KMS-11 (cell line): ENCODE data around the gene RPUSD3.
A peak's percentile ranks its signal among the peaks of the same experiment; 100 is the strongest.
"Not testable (repeated sequence)": the region's sequence is repeated elsewhere in the genome, so short reads cannot be mapped to it uniquely, and the experiment has no call there.

Experiments used
- H2AFZ ChIP-seq: fragments of 200-600 bp; sonication (generic); 2 replicates; pipeline ENCODE4 v1.6.1; 2016; ENCODE audit warnings: antibody characterized with exemption, mixed run types, low read depth
- H3K27ac ChIP-seq: fragments of 200-600 bp; sonication (generic); 2 replicates; pipeline ENCODE4 v1.6.1; 2016; ENCODE audit warnings: mild to moderate bottlenecking, mixed run types
- H3K27me3 ChIP-seq: fragments of 200-600 bp; sonication (generic); 2 replicates; pipeline ENCODE4 v1.6.1; 2017; ENCODE audit warnings: mild to moderate bottlenecking, low read depth, mixed run types, moderate library complexity; ENCODE audit not compliant: insufficient read depth
- H3K36me3 ChIP-seq: fragments of 200-600 bp; sonication (generic); 2 replicates; pipeline ENCODE4 v1.6.1; 2017; ENCODE audit warnings: mild to moderate bottlenecking, mixed run types; ENCODE audit not compliant: insufficient read depth
- H3K4me1 ChIP-seq: fragments of 200-600 bp; sonication (generic); 2 replicates; pipeline ENCODE4 v1.6.1; 2016; ENCODE audit warnings: mild to moderate bottlenecking, low read depth, mixed run types; ENCODE audit not compliant: poor library complexity, severe bottlenecking
- H3K4me2 ChIP-seq: fragments of 200-600 bp; sonication (generic); 2 replicates; pipeline ENCODE4 v1.7.0; 2016; ENCODE audit warnings: mild to moderate bottlenecking, mixed run types
- H3K4me3 ChIP-seq: fragments of 200-600 bp; sonication (generic); IDR thresholded peaks from 2 replicates; pipeline ENCODE4 v1.6.1; 2017; ENCODE audit warnings: low read depth, low read length, mixed read lengths; ENCODE audit not compliant: insufficient read depth
- H3K79me2 ChIP-seq: fragments of 200-600 bp; sonication (generic); 2 replicates; pipeline ENCODE4 v1.6.1; 2016; ENCODE audit warnings: low read depth, mixed run types; ENCODE audit not compliant: insufficient read depth
- H3K9ac ChIP-seq: fragments of 200-600 bp; sonication (generic); 2 replicates; pipeline ENCODE4 v1.6.1; 2016; ENCODE audit warnings: mild to moderate bottlenecking, mixed run types
- H4K20me1 ChIP-seq: fragments of 200-600 bp; sonication (generic); 2 replicates; pipeline ENCODE4 v1.6.1; 2016; ENCODE audit warnings: mild to moderate bottlenecking, mixed run types; ENCODE audit not compliant: insufficient read depth
- CTCF ChIP-seq: fragments of 200-600 bp; sonication (generic); conservative IDR thresholded peaks from 2 replicates; pipeline ENCODE4 v1.6.1; 2017; ENCODE audit warnings: low read depth, mild to moderate bottlenecking, antibody characterized with exemption, low read length, moderate library complexity, mixed read lengths

The RPUSD3 gene

GRCh38 chr3:9848860-9849259, 5.1 kb upstream of the RPUSD3 start:
- not testable (repeated sequence) for H3K27me3 ChIP-seq, H3K36me3 ChIP-seq, H3K27ac ChIP-seq, H3K79me2 ChIP-seq, H3K9ac ChIP-seq, H3K4me1 ChIP-seq, H4K20me1 ChIP-seq, H3K4me3 ChIP-seq, H3K4me2 ChIP-seq, H2AFZ ChIP-seq
- 0 out of 2 replicates have a peak, but pooled peaks have one; percentile 29 for TF ChIP-seq CTCF

- not testable (repeated sequence) for H3K27ac ChIP-seq, H3K4me3 ChIP-seq, H3K4me2 ChIP-seq
These were observed 4.1 kb upstream of the RPUSD3 start for GRCh38 chr3:9847870-9848269.

GRCh38 chr3:9846931-9847488, 3.2 kb upstream of the RPUSD3 start:
- H3K36me3 ChIP-seq = no peaks in the 10 kb centered on the region
- H3K79me2 ChIP-seq = no peaks in the 10 kb centered on the region
- no peak overlapping the region for H2AFZ ChIP-seq
- H4K20me1 ChIP-seq = no peaks in the 10 kb centered on the region
- H3K27ac ChIP-seq = no peak overlapping the region
- H3K4me3 ChIP-seq = no peak overlapping the region
- H3K4me1 ChIP-seq = no peaks in the 10 kb centered on the region
- H3K4me2 ChIP-seq = no peak overlapping the region
- H3K9ac ChIP-seq = no peak overlapping the region
- H3K27me3 ChIP-seq = no peaks in the 10 kb centered on the region
- TF ChIP-seq CTCF = no peak

More at GRCh38 chr3:9847870-9848269, 4.1 kb upstream of the RPUSD3 start:
- not testable (repeated sequence) for H3K36me3 ChIP-seq, H2AFZ ChIP-seq, H3K79me2 ChIP-seq, H4K20me1 ChIP-seq, H3K4me1 ChIP-seq, H3K9ac ChIP-seq, H3K27me3 ChIP-seq

- H2AFZ ChIP-seq = no peak overlapping the region
- no peaks in the 10 kb centered on the region for H4K20me1 ChIP-seq
- TF ChIP-seq CTCF = no peak
- no peak overlapping the region for H3K4me3 ChIP-seq
- no peak overlapping the region for H3K4me2 ChIP-seq
- no peak overlapping the region for H3K9ac ChIP-seq
- H3K27me3 ChIP-seq = no peaks in the 10 kb centered on the region
- H3K36me3 ChIP-seq = no peaks in the 10 kb centered on the region
- no peak overlapping the region for H3K27ac ChIP-seq
- H3K4me1 ChIP-seq = no peaks in the 10 kb centered on the region
- H3K79me2 ChIP-seq = no peaks in the 10 kb centered on the region
These were observed 2.4 kb upstream of the RPUSD3 start for GRCh38 chr3:9846231-9846630.

GRCh38 chr3:9841015-9841414, 2.8 kb downstream of the RPUSD3 start:
- no peaks in the 10 kb centered on the region for H3K27me3 ChIP-seq
- no peaks in the 10 kb centered on the region for H4K20me1 ChIP-seq
- H3K27ac ChIP-seq = no peak overlapping the region
- no peak for TF ChIP-seq CTCF
- no peak overlapping the region for H3K4me2 ChIP-seq
- no peak overlapping the region for H3K4me3 ChIP-seq
- no peak overlapping the region for H3K9ac ChIP-seq
- H3K36me3 ChIP-seq = no peaks in the 10 kb centered on the region
- no peak overlapping the region for H2AFZ ChIP-seq
- H3K79me2 ChIP-seq = no peaks in the 10 kb centered on the region
- no peaks in the 10 kb centered on the region for H3K4me1 ChIP-seq
